ENCODE measurements around the gene FALEC.

- TF ChIP-seq, protein P1, sequence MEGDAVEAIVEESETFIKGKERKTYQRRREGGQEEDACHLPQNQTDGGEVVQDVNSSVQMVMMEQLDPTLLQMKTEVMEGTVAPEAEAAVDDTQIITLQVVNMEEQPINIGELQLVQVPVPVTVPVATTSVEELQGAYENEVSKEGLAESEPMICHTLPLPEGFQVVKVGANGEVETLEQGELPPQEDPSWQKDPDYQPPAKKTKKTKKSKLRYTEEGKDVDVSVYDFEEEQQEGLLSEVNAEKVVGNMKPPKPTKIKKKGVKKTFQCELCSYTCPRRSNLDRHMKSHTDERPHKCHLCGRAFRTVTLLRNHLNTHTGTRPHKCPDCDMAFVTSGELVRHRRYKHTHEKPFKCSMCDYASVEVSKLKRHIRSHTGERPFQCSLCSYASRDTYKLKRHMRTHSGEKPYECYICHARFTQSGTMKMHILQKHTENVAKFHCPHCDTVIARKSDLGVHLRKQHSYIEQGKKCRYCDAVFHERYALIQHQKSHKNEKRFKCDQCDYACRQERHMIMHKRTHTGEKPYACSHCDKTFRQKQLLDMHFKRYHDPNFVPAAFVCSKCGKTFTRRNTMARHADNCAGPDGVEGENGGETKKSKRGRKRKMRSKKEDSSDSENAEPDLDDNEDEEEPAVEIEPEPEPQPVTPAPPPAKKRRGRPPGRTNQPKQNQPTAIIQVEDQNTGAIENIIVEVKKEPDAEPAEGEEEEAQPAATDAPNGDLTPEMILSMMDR (IDR thresholded peaks at IDR 0.05): no peak
- no peak for TF ChIP-seq ZFX (IDR thresholded peaks at IDR 0.05; ENCODE audit: borderline replicate concordance)
Observed at GRCh38 chr1:150576794-150577556, 61.4 kb downstream of the FALEC start.

Measured in 22Rv1 (cell line).